Activated B cell treated with CpG ODN at 0.5 μM for 24 hours (primary cell): ENCODE results near the gene CD8A. TPM values are rescaled to one million over a fixed set of nuclear protein-coding genes. Genes with fewer than 3 reads are reported as not detected.

Experiments
- ATAC-seq: fragments of 200-7000 bp; cut with Tn5 transposase; one replicate; pipeline ENCODE4 v1.10.0; 2021; ENCODE audit warnings: low read depth, mild to moderate bottlenecking, moderate library complexity
- CTCF ChIA-PET: fragments of 350-600 bp; sonication (Branson Sonifier 250); formaldehyde crosslinking; loops from one replicate; lab custom pipeline; 2021; ENCODE audit warnings: antibody characterized with exemption; lab: Charles Lee
- POLR2A ChIA-PET: fragments of 350-600 bp; sonication (Branson Sonifier 250); formaldehyde crosslinking; loops from one replicate; lab custom pipeline; 2021; ENCODE audit warnings: antibody characterized with exemption; lab: Charles Lee
- DNase-seq: peaks from one replicate; pipeline ENCODE4 v3.0.0; 2022
- H3K27ac Mint-ChIP-seq: one replicate; pipeline ENCODE4 v1.8.0; 2020; ENCODE audit warnings: mixed read lengths
- H3K27me3 Mint-ChIP-seq: one replicate; pipeline ENCODE4 v1.8.0; 2021; ENCODE audit warnings: mixed read lengths
- H3K36me3 Mint-ChIP-seq: one replicate; pipeline ENCODE4 v1.8.0; 2021; ENCODE audit warnings: low read depth, mixed read lengths
- H3K4me1 Mint-ChIP-seq: one replicate; pipeline ENCODE4 v1.8.0; 2021; ENCODE audit warnings: mixed read lengths
- H3K4me3 Mint-ChIP-seq: one replicate; pipeline ENCODE4 v1.8.0; 2020; ENCODE audit warnings: mild to moderate bottlenecking, mixed read lengths
- H3K9me3 Mint-ChIP-seq: one replicate; pipeline ENCODE4 v1.8.0; 2020; ENCODE audit warnings: mixed read lengths
- intact Hi-C: fragments of 100-400 bp; cut with micrococcal nuclease; formaldehyde crosslinking; loops from one replicate; pipeline ENCODE4 v1.15.1; 2024
- total RNA-seq: library from RNA; stranded (reverse); gene quantifications from 2 replicates; pipeline ENCODE4 v1.2.3, GENCODE V29; 2022
- TF ChIP-seq, protein P1 (sequence below): fragments of 200-600 bp; IDR thresholded peaks from one replicate; pipeline ENCODE4 v1.8.0; 2022; ENCODE audit warnings: antibody characterized with exemption, mild to moderate bottlenecking

CD8A gene
- total RNA-seq, 1 donor from 2014 or later: 0.18 TPM

DNA sequence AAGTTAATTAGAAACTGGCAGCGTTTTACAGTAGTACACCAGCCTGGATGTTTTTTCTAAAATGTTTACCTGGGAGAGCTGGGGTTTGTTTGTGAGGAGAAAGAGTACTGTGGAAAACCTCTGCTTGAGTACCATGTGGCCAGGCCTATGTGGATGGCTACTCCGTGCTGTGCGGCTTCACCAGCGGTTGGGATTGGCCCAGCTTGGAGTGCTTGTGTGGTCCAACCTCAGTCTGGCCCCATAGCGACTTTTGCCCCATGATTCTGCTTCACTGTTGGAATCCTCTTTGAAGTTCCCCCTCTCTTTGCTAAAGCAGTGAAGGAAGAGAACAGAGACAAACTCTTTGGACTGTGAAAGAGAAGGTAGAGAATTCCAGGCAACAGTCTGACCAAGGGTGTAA is 15.9 kb downstream of the CD8A start:
- Mint-ChIP-seq H3K4me1 (no peaks in the 10 kb centered on the region), H3K9me3 (no peaks in the 10 kb centered on the region), H3K27ac (no peak overlapping the region), H3K4me3 (no peak overlapping the region), H3K27me3 (no peaks in the 10 kb centered on the region), H3K36me3 (peaks cover 65% of the 10 kb centered on the region)
- POLR2A ChIA-PET: no interaction called here
- DNase-seq: no peak
- TF ChIP-seq, protein P1, sequence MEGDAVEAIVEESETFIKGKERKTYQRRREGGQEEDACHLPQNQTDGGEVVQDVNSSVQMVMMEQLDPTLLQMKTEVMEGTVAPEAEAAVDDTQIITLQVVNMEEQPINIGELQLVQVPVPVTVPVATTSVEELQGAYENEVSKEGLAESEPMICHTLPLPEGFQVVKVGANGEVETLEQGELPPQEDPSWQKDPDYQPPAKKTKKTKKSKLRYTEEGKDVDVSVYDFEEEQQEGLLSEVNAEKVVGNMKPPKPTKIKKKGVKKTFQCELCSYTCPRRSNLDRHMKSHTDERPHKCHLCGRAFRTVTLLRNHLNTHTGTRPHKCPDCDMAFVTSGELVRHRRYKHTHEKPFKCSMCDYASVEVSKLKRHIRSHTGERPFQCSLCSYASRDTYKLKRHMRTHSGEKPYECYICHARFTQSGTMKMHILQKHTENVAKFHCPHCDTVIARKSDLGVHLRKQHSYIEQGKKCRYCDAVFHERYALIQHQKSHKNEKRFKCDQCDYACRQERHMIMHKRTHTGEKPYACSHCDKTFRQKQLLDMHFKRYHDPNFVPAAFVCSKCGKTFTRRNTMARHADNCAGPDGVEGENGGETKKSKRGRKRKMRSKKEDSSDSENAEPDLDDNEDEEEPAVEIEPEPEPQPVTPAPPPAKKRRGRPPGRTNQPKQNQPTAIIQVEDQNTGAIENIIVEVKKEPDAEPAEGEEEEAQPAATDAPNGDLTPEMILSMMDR: no peak
- intact Hi-C loops: no loop called here
- ATAC-seq: no peak
- CTCF ChIA-PET: no interaction called here

DNA sequence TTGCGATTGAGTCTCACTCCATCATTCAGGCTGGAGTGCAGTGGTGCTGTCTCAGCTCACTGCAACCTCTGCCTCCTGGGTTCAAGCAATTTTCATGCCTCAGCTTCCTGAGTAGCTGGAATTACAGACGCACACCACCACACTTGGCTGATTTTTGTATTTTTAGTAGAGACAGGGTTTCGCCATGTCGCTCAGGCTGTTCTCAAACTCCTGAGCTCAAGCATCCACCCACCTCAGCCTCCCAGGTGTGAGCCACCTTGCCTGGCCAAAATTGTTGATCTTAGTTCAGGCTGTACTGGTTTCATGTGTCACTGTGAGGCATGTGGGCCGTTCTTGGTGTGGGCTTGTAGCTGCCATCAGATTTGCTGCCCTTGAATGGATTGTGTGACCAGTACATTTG is 18.1 kb downstream of the CD8A start:
- Mint-ChIP-seq H3K36me3 (peaks cover 85% of the 10 kb centered on the region), H3K4me1 (no peaks in the 10 kb centered on the region), H3K4me3 (no peak overlapping the region), H3K27me3 (no peaks in the 10 kb centered on the region), H3K27ac (no peak overlapping the region), H3K9me3 (no peaks in the 10 kb centered on the region)
- DNase-seq: no peak
- TF ChIP-seq, protein P1: no peak
- no peak for ATAC-seq
- CTCF ChIA-PET: no interaction called here
- POLR2A ChIA-PET: no interaction called here
- intact Hi-C loops: no loop called here

DNA sequence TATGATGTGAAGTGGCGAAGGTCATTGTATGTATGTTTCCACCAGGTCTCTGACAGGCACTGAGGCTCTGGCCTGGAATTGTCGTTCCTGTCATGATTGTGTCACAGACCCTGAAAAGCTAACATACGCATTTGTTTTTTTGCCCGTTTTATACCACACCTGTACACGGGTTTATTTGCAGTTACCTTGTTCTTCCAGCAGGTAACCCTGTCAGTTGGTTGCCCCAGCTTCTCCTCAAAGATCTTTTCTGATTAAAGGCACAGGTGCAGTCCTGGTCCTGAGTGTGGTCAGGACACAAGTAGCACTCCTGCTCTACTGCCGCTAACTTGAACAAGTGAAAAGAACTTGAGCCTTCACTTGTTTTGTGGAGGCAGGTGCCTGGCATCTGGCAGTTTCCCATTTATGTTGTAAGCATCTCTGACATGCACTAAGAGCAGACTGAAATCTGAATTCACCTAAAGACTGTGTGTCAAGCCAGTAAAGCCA is 19.9 kb downstream of the CD8A start:
- H3K36me3 Mint-ChIP-seq: peaks cover 92% of the 10 kb centered on the region
- H3K27ac Mint-ChIP-seq: no peak overlapping the region
- intact Hi-C loops: no loop called here
- no peaks in the 10 kb centered on the region for H3K27me3 Mint-ChIP-seq
- DNase-seq (no peak), ATAC-seq (no peak)
- TF ChIP-seq, protein P1: no peak
- H3K4me3 Mint-ChIP-seq: no peak overlapping the region
- CTCF ChIA-PET: interaction anchor here (1.2 kb wide), 1 partner anchor 10 kb away, joined by 3 read pairs; no protein-coding TSS in a partner anchor
- H3K4me1 Mint-ChIP-seq: no peaks in the 10 kb centered on the region
- no peaks in the 10 kb centered on the region for H3K9me3 Mint-ChIP-seq
- POLR2A ChIA-PET: no interaction called here

DNA sequence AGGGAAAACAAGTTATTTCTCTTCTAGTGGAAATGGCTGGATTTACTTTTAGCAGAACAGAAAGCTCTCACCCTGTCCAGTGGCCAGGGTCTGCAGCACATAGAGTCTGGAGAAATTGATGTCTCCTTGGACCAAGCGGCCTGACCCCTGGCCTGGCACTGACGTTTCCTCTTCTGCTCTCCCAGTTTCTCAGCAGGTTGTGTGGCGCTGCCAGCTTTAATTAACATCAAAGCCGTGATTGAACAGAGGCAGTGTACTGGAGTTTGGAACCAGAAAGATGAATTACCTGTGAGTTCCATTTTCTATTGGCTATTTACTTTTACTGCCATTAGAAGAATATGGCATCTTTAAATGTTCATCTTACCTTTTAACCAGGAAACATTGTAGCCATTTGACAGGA is 20.9 kb downstream of the CD8A start:
- ChIA-PET CTCF (no interaction called here), POLR2A (no interaction called here)
- Mint-ChIP-seq H3K36me3 (peaks cover 94% of the 10 kb centered on the region), H3K9me3 (no peaks in the 10 kb centered on the region), H3K4me3 (no peak overlapping the region), H3K27ac (no peak overlapping the region), H3K4me1 (no peaks in the 10 kb centered on the region), H3K27me3 (no peaks in the 10 kb centered on the region)
- TF ChIP-seq, protein P1: no peak
- no peak for DNase-seq
- no peak for ATAC-seq
- intact Hi-C loops: no loop called here

DNA sequence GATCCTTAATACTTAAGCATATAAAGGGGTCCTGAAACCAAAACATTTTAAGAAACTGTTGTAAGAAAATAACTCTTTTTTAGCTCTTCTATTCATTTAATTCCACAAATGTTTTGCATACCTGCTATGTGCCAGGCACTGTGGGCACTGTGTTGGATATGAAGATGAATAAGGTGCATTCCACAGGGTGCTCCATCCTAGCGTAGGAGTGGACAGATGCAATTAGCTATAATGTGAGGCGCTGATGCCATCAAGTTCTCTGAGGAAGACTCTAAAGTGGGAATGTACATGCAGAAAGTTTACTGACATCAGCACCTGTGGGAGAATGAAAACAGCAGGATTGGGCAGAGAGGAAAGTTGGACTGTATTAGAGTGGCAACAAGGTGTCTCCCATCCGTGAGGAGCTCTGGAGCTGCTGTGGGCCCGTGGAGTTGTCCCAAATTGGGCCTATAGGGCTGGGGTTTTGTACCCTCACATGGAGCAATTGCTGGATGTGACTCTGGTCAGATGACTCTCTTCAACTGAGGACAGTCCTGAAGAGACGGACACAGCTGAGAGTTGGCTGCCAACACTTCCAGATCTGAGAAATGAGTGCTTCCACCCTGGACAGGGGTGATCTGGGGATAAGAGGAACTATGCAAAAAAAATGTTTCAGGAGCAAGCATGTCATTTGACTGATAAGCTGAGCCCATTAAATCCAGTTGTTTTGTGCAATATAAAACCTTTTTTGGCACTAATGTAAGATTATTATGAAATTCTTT is 22.3 kb downstream of the CD8A start:
- H3K4me3 Mint-ChIP-seq: no peak overlapping the region
- H3K4me1 Mint-ChIP-seq: peaks cover 5% of the 10 kb centered on the region
- no peaks in the 10 kb centered on the region for H3K9me3 Mint-ChIP-seq
- ChIA-PET POLR2A (no interaction called here), CTCF (interaction anchor here (0.8 kb wide), 1 partner anchor 23 kb away, joined by 3 read pairs; no protein-coding TSS in a partner anchor)
- intact Hi-C loops: no loop called here
- DNase-seq (no peak), ATAC-seq (no peak)
- TF ChIP-seq, protein P1: no peak
- H3K27me3 Mint-ChIP-seq: no peaks in the 10 kb centered on the region
- peaks cover 80% of the 10 kb centered on the region for H3K36me3 Mint-ChIP-seq
- no peak overlapping the region for H3K27ac Mint-ChIP-seq
